OCI-LY7 (cell line): ENCODE results near the gene FGGY. TPM values are rescaled to one million over a fixed set of nuclear protein-coding genes. Genes with fewer than 3 reads are reported as not detected.

ENCODE experiments used
- BruUV-seq: library from RNA; stranded (reverse); fragments of 400-500 nt; replicated peaks from 2 replicates; lab custom pipeline; 2021; lab: Mats Ljungman, UMichigan
- CTCF ChIA-PET: fragments of 300-600 bp; sonication (Branson Sonifier 250); formaldehyde crosslinking; loops from one replicate; lab custom pipeline; 2022; ENCODE audit warnings: antibody characterized with exemption; ENCODE audit not compliant: unreplicated experiment; lab: Charles Lee
- POLR2A ChIA-PET: fragments of 300-600 bp; sonication (Branson Sonifier 250); formaldehyde crosslinking; loops from one replicate; lab custom pipeline; 2022; ENCODE audit warnings: antibody characterized with exemption; lab: Charles Lee
- DNase-seq: peaks from one replicate; pipeline ENCODE4 v3.0.0-alpha.2; 2015; ENCODE audit warnings: low spot score
- H2AFZ ChIP-seq: fragments of 200-600 bp; sonication (generic), shearing (Covaris generic); 2 replicates; pipeline ENCODE4 v1.6.1; 2014; ENCODE audit warnings: mild to moderate bottlenecking, antibody characterized with exemption, low read length, moderate library complexity
- H3K27ac ChIP-seq: fragments of 200-600 bp; sonication (generic); 2 replicates; pipeline ENCODE4 v1.5.1; 2014; ENCODE audit warnings: mixed run types, low read depth, mild to moderate bottlenecking, moderate library complexity, low read length, inconsistent platforms; ENCODE audit not compliant: poor library complexity, severe bottlenecking
- H3K36me3 ChIP-seq: fragments of 200-600 bp; sonication (generic); 2 replicates; pipeline ENCODE4 v1.6.1; 2014; ENCODE audit warnings: mild to moderate bottlenecking, antibody characterized with exemption, low read length, moderate library complexity, mixed read lengths; ENCODE audit not compliant: insufficient read depth
- H3K4me1 ChIP-seq: fragments of 200-600 bp; sonication (generic); 2 replicates; pipeline ENCODE4 v1.5.1; 2014; ENCODE audit warnings: mild to moderate bottlenecking, low read length; ENCODE audit not compliant: insufficient read depth, poor library complexity, severe bottlenecking
- H3K4me2 ChIP-seq: fragments of 200-600 bp; sonication (generic); 2 replicates; pipeline ENCODE4 v1.6.1; 2014; ENCODE audit warnings: mild to moderate bottlenecking, low read length
- H3K4me3 ChIP-seq: fragments of 200-600 bp; sonication (generic); 2 replicates; pipeline ENCODE4 v1.5.1; 2014; ENCODE audit warnings: mild to moderate bottlenecking, low read depth, low read length; ENCODE audit not compliant: poor library complexity, severe bottlenecking
- H3K79me2 ChIP-seq: fragments of 200-600 bp; sonication (generic); 2 replicates; pipeline ENCODE4 v1.6.1; 2016; ENCODE audit warnings: low read depth, mild to moderate bottlenecking, low read length, moderate library complexity, mixed read lengths; ENCODE audit not compliant: insufficient read depth
- H3K9me2 ChIP-seq: fragments of 200-600 bp; sonication (generic); 2 replicates; pipeline ENCODE4 v1.6.1; 2016; ENCODE audit warnings: mild to moderate bottlenecking, low read length, mixed read lengths; ENCODE audit not compliant: insufficient read depth
- H3K9me3 ChIP-seq: fragments of 200-600 bp; sonication (generic); 2 replicates; pipeline ENCODE4 v1.6.1; 2014; ENCODE audit warnings: mild to moderate bottlenecking, mixed run types, low read length, mixed read lengths
- H4K20me1 ChIP-seq: fragments of 200-600 bp; sonication (generic); 2 replicates; pipeline ENCODE4 v1.6.1; 2014; ENCODE audit warnings: mild to moderate bottlenecking, antibody characterized with exemption, low read length, moderate library complexity, mixed read lengths; ENCODE audit not compliant: insufficient read depth
- EZH2phosphoT487 ChIP-seq: fragments of 200-600 bp; sonication (generic); IDR thresholded peaks from 2 replicates; pipeline ENCODE4 v1.6.1; 2018; ENCODE audit warnings: low read depth, borderline replicate concordance, mild to moderate bottlenecking, mixed run types, antibody characterized with exemption, low read length, moderate library complexity, mixed read lengths
- intact Hi-C: fragments of 100-400 bp; cut with micrococcal nuclease; formaldehyde crosslinking; loops from one replicate; pipeline ENCODE4 v1.10.0; 2022; ENCODE audit not compliant: unreplicated experiment
- total RNA-seq, 2 experiments: library from RNA; depleted of rRNA in 1 of 2; stranded (reverse); fragments of >200 nt in 1 of 2; shearing (Covaris generic) in 1 of 2; gene quantifications; 2 replicates each; pipeline ENCODE4 v1.2.3, GENCODE V29; 2014 to 2022
- TF ChIP-seq, protein P1 (sequence below): fragments of 200-600 bp; sonication (generic); conservative IDR thresholded peaks from 2 replicates; pipeline ENCODE4 v1.5.1; 2014; ENCODE audit warnings: mild to moderate bottlenecking, antibody characterized with exemption, low read length, moderate library complexity, mixed read lengths

FGGY gene
- total RNA-seq, 2 experiments from 2014 or later, result 0.63 to 4.5 TPM

DNA sequence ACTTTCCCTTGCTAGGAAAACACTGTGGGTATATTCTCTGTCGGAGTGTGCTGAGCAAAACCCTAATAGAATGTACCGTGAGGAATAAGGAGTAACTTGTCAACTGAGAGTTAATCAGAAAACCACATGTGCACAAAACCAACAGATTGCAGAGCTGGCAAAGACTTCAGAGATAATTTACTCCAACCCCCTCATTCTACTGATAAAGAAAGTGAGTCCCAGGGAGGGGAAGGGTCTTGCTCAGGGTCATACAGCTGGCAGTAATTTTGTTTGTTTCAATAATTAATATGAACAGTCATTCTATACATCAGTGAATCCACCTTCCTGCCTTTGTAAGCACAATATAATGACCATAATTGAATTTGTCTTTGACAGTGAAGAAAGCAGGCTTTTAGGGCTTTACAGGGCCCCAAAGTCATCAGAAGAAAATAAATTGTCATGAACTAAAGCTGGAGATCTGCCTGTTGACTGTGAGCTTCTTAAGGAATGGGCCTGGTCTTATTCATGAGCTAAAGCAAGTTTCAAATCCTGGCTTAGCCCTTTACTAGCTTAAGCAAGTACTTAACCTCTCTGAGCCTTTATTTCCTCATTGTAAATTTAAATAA, 450.6 kb downstream of the FGGY start:
- Histone ChIP-seq H3K27ac (no peak overlapping the region), H2AFZ (no peak overlapping the region), H3K4me1 (no peaks in the 10 kb centered on the region), H3K9me3 (no peaks in the 10 kb centered on the region), H3K79me2 (no peaks in the 10 kb centered on the region), H3K36me3 (no peaks in the 10 kb centered on the region), H4K20me1 (no peaks in the 10 kb centered on the region), H3K4me2 (no peak overlapping the region), H3K9me2 (no peaks in the 10 kb centered on the region), H3K4me3 (no peak overlapping the region)
- ChIA-PET CTCF (no interaction called here), POLR2A (interaction anchor here (1.5 kb wide), 1 partner anchor 12 kb away, joined by 5 read pairs; no protein-coding TSS in a partner anchor)
- TF ChIP-seq, protein P1, sequence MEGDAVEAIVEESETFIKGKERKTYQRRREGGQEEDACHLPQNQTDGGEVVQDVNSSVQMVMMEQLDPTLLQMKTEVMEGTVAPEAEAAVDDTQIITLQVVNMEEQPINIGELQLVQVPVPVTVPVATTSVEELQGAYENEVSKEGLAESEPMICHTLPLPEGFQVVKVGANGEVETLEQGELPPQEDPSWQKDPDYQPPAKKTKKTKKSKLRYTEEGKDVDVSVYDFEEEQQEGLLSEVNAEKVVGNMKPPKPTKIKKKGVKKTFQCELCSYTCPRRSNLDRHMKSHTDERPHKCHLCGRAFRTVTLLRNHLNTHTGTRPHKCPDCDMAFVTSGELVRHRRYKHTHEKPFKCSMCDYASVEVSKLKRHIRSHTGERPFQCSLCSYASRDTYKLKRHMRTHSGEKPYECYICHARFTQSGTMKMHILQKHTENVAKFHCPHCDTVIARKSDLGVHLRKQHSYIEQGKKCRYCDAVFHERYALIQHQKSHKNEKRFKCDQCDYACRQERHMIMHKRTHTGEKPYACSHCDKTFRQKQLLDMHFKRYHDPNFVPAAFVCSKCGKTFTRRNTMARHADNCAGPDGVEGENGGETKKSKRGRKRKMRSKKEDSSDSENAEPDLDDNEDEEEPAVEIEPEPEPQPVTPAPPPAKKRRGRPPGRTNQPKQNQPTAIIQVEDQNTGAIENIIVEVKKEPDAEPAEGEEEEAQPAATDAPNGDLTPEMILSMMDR, result no peak
- no peak for TF ChIP-seq EZH2phosphoT487
- intact Hi-C loops, result no loop called here
- BruUV-seq, result no TSS peak
- no peak for DNase-seq

DNA sequence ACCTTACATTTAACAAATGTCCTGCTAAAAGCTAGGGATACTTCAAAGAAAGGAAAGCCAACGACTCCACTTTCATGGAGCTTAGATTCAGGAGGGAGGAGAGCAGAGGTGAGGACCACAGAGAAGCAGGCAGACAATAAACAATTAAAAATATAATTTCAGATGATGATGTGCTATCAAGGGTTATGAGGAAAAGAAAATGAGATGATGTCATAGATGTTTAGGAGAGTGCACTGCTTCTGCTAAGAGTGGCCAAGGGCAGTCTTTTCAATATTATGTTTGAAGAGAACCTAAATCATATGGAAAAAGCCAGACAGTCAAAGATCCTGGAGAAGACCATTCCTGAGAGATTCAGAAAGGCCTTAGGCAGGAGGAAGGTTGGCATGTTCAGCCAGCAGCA, 451.2 kb downstream of the FGGY start:
- Histone ChIP-seq H3K4me2 (no peak overlapping the region), H3K27ac (no peak overlapping the region), H3K36me3 (no peaks in the 10 kb centered on the region), H3K4me3 (no peak overlapping the region), H3K4me1 (no peaks in the 10 kb centered on the region), H2AFZ (no peak overlapping the region), H3K9me3 (no peaks in the 10 kb centered on the region), H3K79me2 (no peaks in the 10 kb centered on the region), H4K20me1 (no peaks in the 10 kb centered on the region), H3K9me2 (no peaks in the 10 kb centered on the region)
- BruUV-seq, result no TSS peak
- intact Hi-C loops, result no loop called here
- DNase-seq, result no peak
- ChIA-PET POLR2A (interaction anchor here (1.5 kb wide), 1 partner anchor 11 kb away, joined by 5 read pairs; no protein-coding TSS in a partner anchor), CTCF (no interaction called here)
- TF ChIP-seq, protein P1, result no peak
- no peak for TF ChIP-seq EZH2phosphoT487

DNA sequence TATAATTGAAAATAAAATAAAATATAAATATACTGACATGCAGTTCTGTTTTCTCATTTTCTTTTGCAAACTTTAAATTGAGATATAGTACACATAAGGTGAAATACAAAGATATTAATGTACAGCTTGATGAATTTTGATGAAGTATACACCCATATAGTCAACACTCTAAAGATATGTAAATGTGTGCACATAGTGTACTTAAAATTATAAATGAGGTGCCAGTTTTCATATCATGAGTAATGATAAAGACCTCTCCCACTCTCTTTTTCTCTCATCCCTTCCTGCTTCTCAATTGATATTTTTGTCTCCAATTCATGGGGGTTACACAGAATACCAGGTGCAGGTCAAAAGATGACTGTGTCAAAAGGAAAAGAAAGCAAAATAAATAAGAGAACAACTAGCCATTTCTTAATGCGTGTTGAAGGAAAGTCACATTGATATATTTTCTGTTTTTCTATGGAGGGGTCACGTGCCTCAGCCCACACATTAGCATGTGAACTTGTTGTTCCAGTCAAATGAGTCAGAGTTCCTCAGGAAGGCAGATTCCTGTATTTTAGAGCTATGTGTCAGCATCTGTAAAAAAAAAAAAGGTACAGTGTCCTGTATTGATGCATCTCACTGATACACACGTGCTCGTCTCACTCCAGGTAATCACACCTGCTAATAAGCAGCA, 453.6 kb downstream of the FGGY start:
- no peak for TF ChIP-seq EZH2phosphoT487
- TF ChIP-seq, protein P1, result no peak
- no peak for DNase-seq
- intact Hi-C loops, result no loop called here
- H3K36me3 ChIP-seq, result no peaks in the 10 kb centered on the region
- H3K79me2 ChIP-seq, result no peaks in the 10 kb centered on the region
- no peak overlapping the region for H3K4me2 ChIP-seq
- H3K9me2 ChIP-seq, result no peaks in the 10 kb centered on the region
- H3K27ac ChIP-seq, result no peak overlapping the region
- H4K20me1 ChIP-seq, result no peaks in the 10 kb centered on the region
- no peak overlapping the region for H2AFZ ChIP-seq
- ChIA-PET CTCF (no interaction called here), POLR2A (no interaction called here)
- no TSS peak for BruUV-seq
- H3K4me1 ChIP-seq, result no peaks in the 10 kb centered on the region
- no peaks in the 10 kb centered on the region for H3K9me3 ChIP-seq
- no peak overlapping the region for H3K4me3 ChIP-seq
